GM12878 (cell line): Measurements from ENCODE around the gene LHX2.

Experiments used
- EZH2 ChIP-seq: IDR thresholded peaks from 2 replicates; pipeline ENCODE4 v1.6.1; 2012; ENCODE audit warnings: low read depth, mild to moderate bottlenecking, control low read depth, inconsistent platforms, low read length, borderline replicate concordance; ENCODE audit not compliant: control insufficient read depth
- FOXM1 ChIP-seq: IDR thresholded peaks from 2 replicates; pipeline ENCODE4 v1.6.1; 2012; ENCODE audit warnings: low read depth, mild to moderate bottlenecking, inconsistent platforms, low read length, moderate library complexity
- NBN ChIP-seq: fragments of 450-650 bp; IDR thresholded peaks from 2 replicates; pipeline ENCODE4 v1.6.1; 2016
- NR2C2 ChIP-seq: IDR thresholded peaks from 2 replicates; pipeline ENCODE4 v1.6.1; 2011; ENCODE audit warnings: borderline replicate concordance, low read depth; ENCODE audit not compliant: control insufficient read depth, insufficient read length
- POLR2A ChIP-seq: IDR thresholded peaks from 2 replicates; pipeline ENCODE4 v1.6.1; 2011; ENCODE audit warnings: low read depth, mild to moderate bottlenecking, low read length
- POLR2AphosphoS2 ChIP-seq: IDR thresholded peaks from 2 replicates; pipeline ENCODE4 v1.6.1; 2011; ENCODE audit warnings: low read depth, mild to moderate bottlenecking, low read length, improper control_type of control experiment, moderate library complexity
- RAD21 ChIP-seq: IDR thresholded peaks from 2 replicates; pipeline ENCODE4 v1.6.1; 2011; ENCODE audit warnings: mild to moderate bottlenecking, low read depth, low read length, moderate library complexity; ENCODE audit not compliant: insufficient read depth
- SIN3A ChIP-seq: IDR thresholded peaks from 2 replicates; pipeline ENCODE4 v1.6.1; 2012; ENCODE audit warnings: low read depth, low read length, improper control_type of control experiment
- SMC3 ChIP-seq: IDR thresholded peaks from 2 replicates; pipeline ENCODE4 v1.6.1; 2011; ENCODE audit warnings: low read length, improper control_type of control experiment, borderline replicate concordance
- TBL1XR1 ChIP-seq: IDR thresholded peaks from 2 replicates; pipeline ENCODE4 v1.6.1; 2012; ENCODE audit warnings: low read depth, low read length, improper control_type of control experiment
- USF1 ChIP-seq: IDR thresholded peaks from 2 replicates; pipeline ENCODE4 v1.6.1; 2011; ENCODE audit warnings: borderline replicate concordance, low read depth, mild to moderate bottlenecking, moderate library complexity, mixed read lengths, low read length; ENCODE audit not compliant: insufficient read depth; ENCODE audit errors: extremely low read length
- TF ChIP-seq, protein P1 (sequence below): IDR thresholded peaks from 2 replicates; pipeline ENCODE4 v1.6.1; 2011; ENCODE audit warnings: mild to moderate bottlenecking, low read depth, low read length, moderate library complexity; ENCODE audit not compliant: insufficient replicate concordance
- TF ChIP-seq, protein P2 (sequence below), 3 experiments: IDR thresholded peaks in 2 of 3; conservative IDR thresholded peaks in 1 of 3; 2 replicates each; pipeline ENCODE4 v1.5.1; 2011; ENCODE audit warnings: low read depth in 3 of 3, low read length in 3 of 3, mild to moderate bottlenecking in 3 of 3, control low read depth in 2 of 3, moderate library complexity in 2 of 3, inconsistent platforms in 1 of 3, mixed read lengths in 1 of 3; ENCODE audit not compliant: control insufficient read depth in 2 of 3, insufficient read depth in 1 of 3; ENCODE audit errors: extremely low read depth in 1 of 3

- TF ChIP-seq TBL1XR1 (no peak), RAD21 (no peak), POLR2AphosphoS2 (no peak), NBN (no peak), POLR2A (no peak), EZH2 (no peak), NR2C2 (no peak), SMC3 (no peak), SIN3A (no peak), USF1 (no peak), FOXM1 (no peak)
- TF ChIP-seq, protein P1, sequence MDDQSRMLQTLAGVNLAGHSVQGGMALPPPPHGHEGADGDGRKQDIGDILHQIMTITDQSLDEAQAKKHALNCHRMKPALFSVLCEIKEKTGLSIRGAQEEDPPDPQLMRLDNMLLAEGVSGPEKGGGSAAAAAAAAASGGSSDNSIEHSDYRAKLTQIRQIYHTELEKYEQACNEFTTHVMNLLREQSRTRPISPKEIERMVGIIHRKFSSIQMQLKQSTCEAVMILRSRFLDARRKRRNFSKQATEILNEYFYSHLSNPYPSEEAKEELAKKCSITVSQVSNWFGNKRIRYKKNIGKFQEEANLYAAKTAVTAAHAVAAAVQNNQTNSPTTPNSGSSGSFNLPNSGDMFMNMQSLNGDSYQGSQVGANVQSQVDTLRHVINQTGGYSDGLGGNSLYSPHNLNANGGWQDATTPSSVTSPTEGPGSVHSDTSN = no peak
- TF ChIP-seq, protein P2, sequence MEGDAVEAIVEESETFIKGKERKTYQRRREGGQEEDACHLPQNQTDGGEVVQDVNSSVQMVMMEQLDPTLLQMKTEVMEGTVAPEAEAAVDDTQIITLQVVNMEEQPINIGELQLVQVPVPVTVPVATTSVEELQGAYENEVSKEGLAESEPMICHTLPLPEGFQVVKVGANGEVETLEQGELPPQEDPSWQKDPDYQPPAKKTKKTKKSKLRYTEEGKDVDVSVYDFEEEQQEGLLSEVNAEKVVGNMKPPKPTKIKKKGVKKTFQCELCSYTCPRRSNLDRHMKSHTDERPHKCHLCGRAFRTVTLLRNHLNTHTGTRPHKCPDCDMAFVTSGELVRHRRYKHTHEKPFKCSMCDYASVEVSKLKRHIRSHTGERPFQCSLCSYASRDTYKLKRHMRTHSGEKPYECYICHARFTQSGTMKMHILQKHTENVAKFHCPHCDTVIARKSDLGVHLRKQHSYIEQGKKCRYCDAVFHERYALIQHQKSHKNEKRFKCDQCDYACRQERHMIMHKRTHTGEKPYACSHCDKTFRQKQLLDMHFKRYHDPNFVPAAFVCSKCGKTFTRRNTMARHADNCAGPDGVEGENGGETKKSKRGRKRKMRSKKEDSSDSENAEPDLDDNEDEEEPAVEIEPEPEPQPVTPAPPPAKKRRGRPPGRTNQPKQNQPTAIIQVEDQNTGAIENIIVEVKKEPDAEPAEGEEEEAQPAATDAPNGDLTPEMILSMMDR (IDR thresholded peaks at IDR 0.05 in 2 of 3, conservative IDR thresholded peaks at IDR 0.05 in 1 of 3; ENCODE audit: control insufficient read depth in 2 of 3, extremely low read depth in 1 of 3, insufficient read depth in 1 of 3, low read depth in 3 of 3, low read length in 3 of 3) = no peak
These were observed 64.2 kb downstream of the LHX2 start for GRCh38 chr9:124075761-124076160.
